IMR-90 (cell line): ENCODE data around the gene PSME2.

Source experiments
- CHD1 ChIP-seq: IDR thresholded peaks from 2 replicates; pipeline ENCODE4 v1.6.1; 2012; ENCODE audit warnings: low read depth, low read length, improper control_type of control experiment
- MAZ ChIP-seq: IDR thresholded peaks from 2 replicates; pipeline ENCODE4 v1.6.1; 2012; ENCODE audit warnings: low read depth, mild to moderate bottlenecking, low read length, improper control_type of control experiment, moderate library complexity, borderline replicate concordance
- POLR2A ChIP-seq: IDR thresholded peaks from 2 replicates; pipeline ENCODE4 v1.6.1; 2012; ENCODE audit warnings: mild to moderate bottlenecking, low read depth, low read length
- RCOR1 ChIP-seq: IDR thresholded peaks from 2 replicates; pipeline ENCODE4 v1.6.1; 2012; ENCODE audit warnings: mild to moderate bottlenecking, low read length, improper control_type of control experiment; ENCODE audit not compliant: insufficient replicate concordance
- RFX5 ChIP-seq: IDR thresholded peaks from 2 replicates; pipeline ENCODE4 v1.8.0; 2012; ENCODE audit warnings: low read depth, mild to moderate bottlenecking, low read length, moderate library complexity
- TF ChIP-seq, protein P1 (sequence below): fragments of 150-350 bp; IDR thresholded peaks from 2 replicates; pipeline ENCODE4 v1.6.1; 2017; ENCODE audit warnings: mild to moderate bottlenecking, antibody characterized with exemption, low read length, low read depth
- TF ChIP-seq, protein P2 (sequence below): conservative IDR thresholded peaks from 2 replicates; pipeline ENCODE4 v1.5.1; 2012; ENCODE audit warnings: mild to moderate bottlenecking, low read depth, low read length, improper control_type of control experiment

DNA sequence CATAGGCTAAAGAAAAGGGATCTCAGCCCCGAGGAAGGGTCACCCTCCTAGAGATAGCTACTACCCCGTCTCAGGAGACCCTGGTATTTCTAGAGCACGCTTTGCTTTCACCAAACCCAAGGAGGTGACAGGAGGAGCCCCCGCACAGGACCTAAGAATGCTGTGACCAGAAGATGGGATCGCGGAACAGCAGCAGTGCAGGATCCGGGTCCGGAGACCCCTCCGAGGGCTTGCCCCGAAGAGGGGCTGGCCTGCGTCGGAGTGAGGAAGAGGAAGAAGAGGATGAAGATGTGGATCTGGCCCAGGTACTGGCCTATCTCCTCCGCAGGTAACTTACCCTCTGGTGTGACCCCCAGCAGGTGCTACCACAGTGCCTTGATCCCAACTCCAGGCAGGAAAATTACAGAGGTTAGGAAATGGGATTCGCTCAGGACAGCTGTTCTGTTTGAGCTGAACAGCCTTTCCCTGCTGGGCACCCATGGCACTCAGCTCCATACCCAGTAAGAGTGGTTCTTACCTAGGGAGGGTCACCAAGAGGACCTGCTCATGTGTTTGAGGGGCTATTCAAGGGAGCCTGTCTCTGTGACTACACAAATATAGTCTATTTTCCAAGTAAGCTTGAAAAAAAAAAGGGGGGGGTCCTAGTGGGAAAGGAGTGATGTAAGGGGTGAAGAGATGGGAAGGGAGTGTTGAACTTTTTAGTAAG lies 30.8 kb downstream of the PSME2 start:
- TF ChIP-seq, protein P1, sequence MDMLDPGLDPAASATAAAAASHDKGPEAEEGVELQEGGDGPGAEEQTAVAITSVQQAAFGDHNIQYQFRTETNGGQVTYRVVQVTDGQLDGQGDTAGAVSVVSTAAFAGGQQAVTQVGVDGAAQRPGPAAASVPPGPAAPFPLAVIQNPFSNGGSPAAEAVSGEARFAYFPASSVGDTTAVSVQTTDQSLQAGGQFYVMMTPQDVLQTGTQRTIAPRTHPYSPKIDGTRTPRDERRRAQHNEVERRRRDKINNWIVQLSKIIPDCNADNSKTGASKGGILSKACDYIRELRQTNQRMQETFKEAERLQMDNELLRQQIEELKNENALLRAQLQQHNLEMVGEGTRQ, result no peak
- no peak for TF ChIP-seq RCOR1
- no peak for TF ChIP-seq POLR2A
- TF ChIP-seq, protein P2, sequence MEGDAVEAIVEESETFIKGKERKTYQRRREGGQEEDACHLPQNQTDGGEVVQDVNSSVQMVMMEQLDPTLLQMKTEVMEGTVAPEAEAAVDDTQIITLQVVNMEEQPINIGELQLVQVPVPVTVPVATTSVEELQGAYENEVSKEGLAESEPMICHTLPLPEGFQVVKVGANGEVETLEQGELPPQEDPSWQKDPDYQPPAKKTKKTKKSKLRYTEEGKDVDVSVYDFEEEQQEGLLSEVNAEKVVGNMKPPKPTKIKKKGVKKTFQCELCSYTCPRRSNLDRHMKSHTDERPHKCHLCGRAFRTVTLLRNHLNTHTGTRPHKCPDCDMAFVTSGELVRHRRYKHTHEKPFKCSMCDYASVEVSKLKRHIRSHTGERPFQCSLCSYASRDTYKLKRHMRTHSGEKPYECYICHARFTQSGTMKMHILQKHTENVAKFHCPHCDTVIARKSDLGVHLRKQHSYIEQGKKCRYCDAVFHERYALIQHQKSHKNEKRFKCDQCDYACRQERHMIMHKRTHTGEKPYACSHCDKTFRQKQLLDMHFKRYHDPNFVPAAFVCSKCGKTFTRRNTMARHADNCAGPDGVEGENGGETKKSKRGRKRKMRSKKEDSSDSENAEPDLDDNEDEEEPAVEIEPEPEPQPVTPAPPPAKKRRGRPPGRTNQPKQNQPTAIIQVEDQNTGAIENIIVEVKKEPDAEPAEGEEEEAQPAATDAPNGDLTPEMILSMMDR, result no peak
- TF ChIP-seq CHD1, result no peak
- no peak for TF ChIP-seq MAZ
- no peak for TF ChIP-seq RFX5
